Nephron progenitor cell (in vitro differentiated cells): Measurements from ENCODE around the gene CTDP1.
A peak's percentile ranks its signal among the peaks of the same experiment; 100 is the strongest.
"Not testable (repeated sequence)": the region's sequence is repeated elsewhere in the genome, so short reads cannot be mapped to it uniquely, and the experiment has no call there.

Experiments used
- DNase-seq: peaks from one replicate; pipeline ENCODE4 v3.0.0; 2021
- H3K27ac Mint-ChIP-seq: 2 replicates; pipeline ENCODE4 v1.8.0; 2021; ENCODE audit warnings: mild to moderate bottlenecking, moderate library complexity, mixed read lengths
- H3K27me3 Mint-ChIP-seq: 2 replicates; pipeline ENCODE4 v1.8.0; 2021; ENCODE audit warnings: mild to moderate bottlenecking, low read depth, mixed read lengths; ENCODE audit not compliant: poor library complexity
- H3K36me3 Mint-ChIP-seq: 2 replicates; pipeline ENCODE4 v1.8.0; 2021; ENCODE audit warnings: low read depth, mixed read lengths
- H3K4me1 Mint-ChIP-seq: 2 replicates; pipeline ENCODE4 v1.8.0; 2021; ENCODE audit warnings: mixed read lengths
- H3K4me3 Mint-ChIP-seq: 2 replicates; pipeline ENCODE4 v1.8.0; 2021; ENCODE audit warnings: mild to moderate bottlenecking, moderate library complexity, mixed read lengths
- H3K9me3 Mint-ChIP-seq: 2 replicates; pipeline ENCODE4 v1.8.0; 2021; ENCODE audit warnings: mild to moderate bottlenecking, moderate library complexity, mixed read lengths
- CTCF ChIP-seq: fragments of 200-600 bp; sonication (generic); IDR thresholded peaks from 2 replicates; pipeline ENCODE4 v1.5.0; 2021; ENCODE audit warnings: antibody characterized with exemption

CTDP1 gene

DNA sequence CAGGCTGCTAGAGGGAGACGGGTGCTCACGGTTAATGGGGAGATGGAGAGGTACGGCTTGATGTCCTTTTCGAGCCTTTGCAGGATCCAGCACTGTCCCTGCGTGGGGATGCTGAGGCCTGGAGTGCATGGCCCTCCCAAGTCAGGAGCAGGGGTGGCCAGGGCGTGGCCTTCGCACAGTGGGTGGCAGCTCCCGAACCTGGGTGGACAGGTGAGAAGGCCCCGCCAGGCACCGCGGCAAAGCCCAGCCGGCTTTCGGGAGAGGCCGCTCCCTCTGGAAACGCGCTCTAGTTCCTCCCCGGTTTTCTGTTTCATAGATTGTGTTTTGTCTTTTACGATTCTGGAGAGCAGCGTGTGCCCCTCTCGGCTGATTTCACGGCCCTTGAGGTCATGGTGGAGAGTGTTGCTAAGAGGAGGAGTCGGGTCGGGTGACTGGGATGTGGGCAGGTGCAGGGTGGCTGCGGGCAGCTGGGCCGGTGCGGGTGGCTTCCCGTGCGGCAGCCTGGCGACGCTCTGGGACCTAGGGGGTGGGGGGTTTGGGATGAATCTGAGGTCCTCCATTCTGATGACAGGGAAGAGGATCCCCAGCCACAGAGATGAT, 39.4 kb downstream of the CTDP1 start:
- H3K4me1 Mint-ChIP-seq, result no peaks in the 10 kb centered on the region
- H3K27me3 Mint-ChIP-seq, result no peaks in the 10 kb centered on the region
- H3K4me3 Mint-ChIP-seq, result no peak overlapping the region
- H3K36me3 Mint-ChIP-seq, result peaks cover 50% of the 10 kb centered on the region
- DNase-seq, result no peak
- no peak for TF ChIP-seq CTCF
- H3K9me3 Mint-ChIP-seq, result peaks cover 3% of the 10 kb centered on the region
- peak overlapping the region; percentile 93 for H3K27ac Mint-ChIP-seq

- peak overlapping the region; percentile 93 for H3K27ac Mint-ChIP-seq
- H3K4me1 Mint-ChIP-seq, H3K4me3 Mint-ChIP-seq: not testable (repeated sequence)
Measured at GRCh38 chr18:79719478-79720358, 40.1 kb downstream of the CTDP1 start.

GRCh38 chr18:79720359-79720733, 40.7 kb downstream of the CTDP1 start:
- no peak for TF ChIP-seq CTCF
- H3K9me3 Mint-ChIP-seq, result peaks cover 3% of the 10 kb centered on the region
- no peak for DNase-seq
- H3K36me3 Mint-ChIP-seq, result peaks cover 63% of the 10 kb centered on the region
- no peak overlapping the region for H3K4me3 Mint-ChIP-seq
- no peak overlapping the region for H3K27ac Mint-ChIP-seq
- no peaks in the 10 kb centered on the region for H3K27me3 Mint-ChIP-seq
- peaks cover 1% of the 10 kb centered on the region for H3K4me1 Mint-ChIP-seq

More at GRCh38 chr18:79719478-79720358, 40.1 kb downstream of the CTDP1 start:
- peaks cover 57% of the 10 kb centered on the region for H3K36me3 Mint-ChIP-seq
- H3K9me3 Mint-ChIP-seq, H3K27me3 Mint-ChIP-seq, DNase-seq: not testable (repeated sequence)

DNA sequence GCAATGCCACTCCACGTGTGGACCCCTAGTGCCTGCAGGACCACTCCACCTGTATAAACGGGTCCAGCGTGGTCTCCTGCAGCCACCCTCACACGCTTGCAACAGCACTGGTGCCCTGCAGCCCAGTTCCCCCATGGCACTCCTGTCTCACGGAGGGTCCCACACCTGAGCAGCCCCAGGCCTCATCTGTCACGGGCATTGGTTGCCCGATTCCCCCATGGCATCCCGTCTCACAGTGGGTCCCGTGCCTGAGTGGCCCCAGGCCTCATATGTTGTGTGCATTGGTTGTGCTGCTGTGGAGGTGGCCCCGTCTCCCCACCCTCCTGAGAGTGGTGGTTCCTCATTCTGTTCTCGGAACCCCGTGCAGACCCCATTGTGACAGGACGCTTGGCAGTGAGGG, 43.4 kb downstream of the CTDP1 start:
- peaks cover 85% of the 10 kb centered on the region for H3K36me3 Mint-ChIP-seq
- H3K4me3 Mint-ChIP-seq, result no peak overlapping the region
- DNase-seq, result no peak
- H3K4me1 Mint-ChIP-seq, result peaks cover 12% of the 10 kb centered on the region
- H3K27me3 Mint-ChIP-seq, result no peaks in the 10 kb centered on the region
- no peak for TF ChIP-seq CTCF
- H3K9me3 Mint-ChIP-seq, result peaks cover 3% of the 10 kb centered on the region
- no peak overlapping the region for H3K27ac Mint-ChIP-seq

GRCh38 chr18:79723628-79724027, 44.0 kb downstream of the CTDP1 start:
- TF ChIP-seq CTCF, result no peak
- peaks cover 12% of the 10 kb centered on the region for H3K4me1 Mint-ChIP-seq
- no peak overlapping the region for H3K27ac Mint-ChIP-seq
- peaks cover 8% of the 10 kb centered on the region for H3K9me3 Mint-ChIP-seq
- H3K27me3 Mint-ChIP-seq, result no peaks in the 10 kb centered on the region
- no peak for DNase-seq
- no peak overlapping the region for H3K4me3 Mint-ChIP-seq
- peaks cover 85% of the 10 kb centered on the region for H3K36me3 Mint-ChIP-seq

- peaks cover 12% of the 10 kb centered on the region for H3K4me1 Mint-ChIP-seq
- TF ChIP-seq CTCF, result no peak
- H3K27ac Mint-ChIP-seq, result peak overlapping the region; percentile 40
- peaks cover 6% of the 10 kb centered on the region for H3K9me3 Mint-ChIP-seq
- no peaks in the 10 kb centered on the region for H3K27me3 Mint-ChIP-seq
- no peak overlapping the region for H3K4me3 Mint-ChIP-seq
- no peak for DNase-seq
- H3K36me3 Mint-ChIP-seq, result peaks cover 85% of the 10 kb centered on the region
Measured at GRCh38 chr18:79724299-79725080, 44.9 kb downstream of the CTDP1 start.
